Renal cortical epithelial cell (primary cell): ENCODE measurements around the gene AHNAK. TPM values are rescaled to one million over a fixed set of nuclear protein-coding genes. Genes with fewer than 3 reads are reported as not detected.
A peak's percentile ranks its signal among the peaks of the same experiment; 100 is the strongest.

ENCODE experiments used
- DNase-seq: peaks from one replicate; pipeline ENCODE4 v3.0.0-alpha.2; 2011; ENCODE audit warnings: low read depth
- total RNA-seq: library from RNA; depleted of rRNA; stranded (reverse); fragments of >200 nt; gene quantifications from 2 replicates; pipeline ENCODE4 v1.2.3, GENCODE V29; 2014

Gene AHNAK
- total RNA-seq, 1 donor from 2014 or later: 1,601 TPM

GRCh38 chr11:62402960-62403730 is 143.5 kb downstream of the AHNAK start:
- no peak for DNase-seq

- no peak for DNase-seq
Observed at GRCh38 chr11:62402226-62402959, 144.2 kb downstream of the AHNAK start.

- DNase-seq: no peak
Observed at GRCh38 chr11:62401811-62402210, 144.8 kb downstream of the AHNAK start.

GRCh38 chr11:62401356-62401755 is 145.2 kb downstream of the AHNAK start:
- DNase-seq: no peak

- DNase-seq: no peak
Observed at GRCh38 chr11:62400760-62401159, 145.8 kb downstream of the AHNAK start.

- no peak for DNase-seq
Observed at GRCh38 chr11:62400281-62400680, 146.3 kb downstream of the AHNAK start.

GRCh38 chr11:62399878-62400266 is 146.7 kb downstream of the AHNAK start:
- DNase-seq: no peak

GRCh38 chr11:62399172-62399877 is 147.3 kb downstream of the AHNAK start:
- DNase-seq: no peak

GRCh38 chr11:62398011-62398994 is 148.3 kb downstream of the AHNAK start:
- DNase-seq: no peak

- no peak for DNase-seq
Observed at GRCh38 chr11:62395885-62396551, 150.6 kb downstream of the AHNAK start.

- DNase-seq: peak; percentile 74
Observed at GRCh38 chr11:62394825-62395538, 151.6 kb downstream of the AHNAK start.

- DNase-seq: no peak
Observed at GRCh38 chr11:62393735-62394134, 152.9 kb downstream of the AHNAK start.

GRCh38 chr11:62393061-62393611 is 153.5 kb downstream of the AHNAK start:
- peak; percentile 33 for DNase-seq

GRCh38 chr11:62392506-62392905 is 154.1 kb downstream of the AHNAK start:
- no peak for DNase-seq

GRCh38 chr11:62391642-62392425 is 154.8 kb downstream of the AHNAK start:
- DNase-seq: no peak

GRCh38 chr11:62390722-62391121 is 155.9 kb downstream of the AHNAK start:
- no peak for DNase-seq

GRCh38 chr11:62390237-62390636 is 156.4 kb downstream of the AHNAK start:
- no peak for DNase-seq

GRCh38 chr11:62388999-62389398 is 157.6 kb downstream of the AHNAK start:
- DNase-seq: no peak

- DNase-seq: no peak
Observed at GRCh38 chr11:62387381-62387780, 159.2 kb downstream of the AHNAK start.
